Astrocyte (in vitro differentiated cells and primary cell): ENCODE data around the gene LRP11. TPM values are rescaled to one million over a fixed set of nuclear protein-coding genes. Genes with fewer than 3 reads are reported as not detected.

Experiments used
- DNase-seq: peaks from one replicate; pipeline ENCODE4 v3.0.0-alpha.2; 2010; ENCODE audit warnings: low read depth
- FAIRE-seq: peaks from 2 replicates; lab custom pipeline; 2011; peaks lifted over from hg19 to GRCh38; lab: Jason Lieb, UNC
- H2AFZ ChIP-seq: 2 replicates; pipeline ENCODE4 v1.6.0; 2012; ENCODE audit warnings: low read depth, low read length, inconsistent platforms
- H3K27ac ChIP-seq: 2 replicates; pipeline ENCODE4 v1.5.1; 2011; ENCODE audit warnings: low read depth, low read length, inconsistent platforms
- H3K27me3 ChIP-seq: 2 replicates; pipeline ENCODE4 v1.6.0; 2011; ENCODE audit warnings: low read length, inconsistent platforms; ENCODE audit not compliant: insufficient read depth
- H3K36me3 ChIP-seq: 2 replicates; pipeline ENCODE4 v1.5.1; 2011; ENCODE audit warnings: low read length, inconsistent platforms; ENCODE audit not compliant: insufficient read depth
- H3K4me1 ChIP-seq: 2 replicates; pipeline ENCODE4 v1.5.1; 2011; ENCODE audit warnings: low read length, inconsistent platforms; ENCODE audit not compliant: insufficient read depth
- H3K4me2 ChIP-seq: 2 replicates; pipeline ENCODE4 v1.6.0; 2012; ENCODE audit warnings: low read length, inconsistent platforms
- H3K4me3 ChIP-seq: 2 replicates; pipeline ENCODE4 v1.5.1; 2011; ENCODE audit warnings: low read depth, mild to moderate bottlenecking, low read length, inconsistent platforms; ENCODE audit not compliant: insufficient read depth
- H3K79me2 ChIP-seq: 2 replicates; pipeline ENCODE4 v1.6.0; 2012; ENCODE audit warnings: mild to moderate bottlenecking, low read length, inconsistent platforms; ENCODE audit not compliant: insufficient read depth
- H3K9ac ChIP-seq: 2 replicates; pipeline ENCODE4 v1.6.0; 2012; ENCODE audit warnings: mild to moderate bottlenecking, low read length, inconsistent platforms
- H3K9me3 ChIP-seq: 2 replicates; pipeline ENCODE4 v1.5.1; 2012; ENCODE audit warnings: low read depth, mild to moderate bottlenecking, low read length, inconsistent platforms; ENCODE audit not compliant: insufficient read depth
- H4K20me1 ChIP-seq: 2 replicates; pipeline ENCODE4 v1.6.0; 2012; ENCODE audit warnings: low read length, inconsistent platforms; ENCODE audit not compliant: insufficient read depth
- H3K27ac Mint-ChIP-seq: one replicate; pipeline ENCODE4 v1.8.0; 2021; ENCODE audit warnings: mild to moderate bottlenecking, mixed read lengths; ENCODE audit not compliant: unreplicated experiment
- H3K27me3 Mint-ChIP-seq: one replicate; pipeline ENCODE4 v1.8.0; 2021; ENCODE audit warnings: low read depth, mixed read lengths; ENCODE audit not compliant: unreplicated experiment
- H3K36me3 Mint-ChIP-seq: one replicate; pipeline ENCODE4 v1.8.0; 2021; ENCODE audit warnings: low read depth, mixed read lengths; ENCODE audit not compliant: unreplicated experiment
- H3K4me1 Mint-ChIP-seq: one replicate; pipeline ENCODE4 v1.8.0; 2021; ENCODE audit warnings: low read depth, mixed read lengths; ENCODE audit not compliant: unreplicated experiment
- H3K4me3 Mint-ChIP-seq: one replicate; pipeline ENCODE4 v1.8.0; 2021; ENCODE audit warnings: mild to moderate bottlenecking, moderate library complexity, mixed read lengths; ENCODE audit not compliant: unreplicated experiment
- H3K9me3 Mint-ChIP-seq: one replicate; pipeline ENCODE4 v1.8.0; 2021; ENCODE audit warnings: mild to moderate bottlenecking, mixed read lengths; ENCODE audit not compliant: unreplicated experiment
- CTCF ChIP-seq: IDR thresholded peaks from 2 replicates; pipeline ENCODE4 v1.5.1; 2011; ENCODE audit warnings: low read depth, mild to moderate bottlenecking, inconsistent platforms, low read length, moderate library complexity; ENCODE audit not compliant: insufficient read depth
- EZH2 ChIP-seq: IDR thresholded peaks from 2 replicates; pipeline ENCODE4 v1.6.1; 2012; ENCODE audit warnings: mild to moderate bottlenecking, low read length, inconsistent platforms; ENCODE audit not compliant: insufficient read depth
- total RNA-seq: library from RNA; stranded (reverse); gene quantifications from 2 replicates; pipeline ENCODE4 v1.2.1, GENCODE V29; 2021

LRP11 gene
- total RNA-seq, 1 donor from 2014 or later: 24.2 TPM

GRCh38 chr6:149825292-149825691 lies 38.9 kb downstream of the LRP11 start:
- no peaks in the 10 kb centered on the region for H3K36me3 ChIP-seq

GRCh38 chr6:149823013-149823412 lies 41.1 kb downstream of the LRP11 start:
- H3K4me2 ChIP-seq: no peak overlapping the region
- TF ChIP-seq CTCF: no peak
- no peak for TF ChIP-seq EZH2
- no peaks in the 10 kb centered on the region for H3K9me3 ChIP-seq
- H3K4me1 ChIP-seq: no peaks in the 10 kb centered on the region
- no peak overlapping the region for H2AFZ ChIP-seq
- H3K36me3 ChIP-seq: no peaks in the 10 kb centered on the region
- FAIRE-seq (no peak), DNase-seq (no peak)
- Mint-ChIP-seq H3K4me1 (no peaks in the 10 kb centered on the region), H3K36me3 (peaks cover 14% of the 10 kb centered on the region), H3K27me3 (no peaks in the 10 kb centered on the region), H3K4me3 (no peak overlapping the region), H3K9me3 (no peaks in the 10 kb centered on the region), H3K27ac (no peak overlapping the region)
- no peaks in the 10 kb centered on the region for H3K79me2 ChIP-seq
- no peak overlapping the region for H3K27ac ChIP-seq
- H4K20me1 ChIP-seq: no peaks in the 10 kb centered on the region
- H3K4me3 ChIP-seq: no peak overlapping the region
- H3K9ac ChIP-seq: no peak overlapping the region
- no peaks in the 10 kb centered on the region for H3K27me3 ChIP-seq

More at GRCh38 chr6:149825292-149825691, 38.9 kb downstream of the LRP11 start:
- Histone ChIP-seq H3K4me1 (no peaks in the 10 kb centered on the region), H3K79me2 (no peaks in the 10 kb centered on the region), H3K4me3 (no peak overlapping the region), H2AFZ (no peak overlapping the region), H4K20me1 (no peaks in the 10 kb centered on the region), H3K4me2 (no peak overlapping the region), H3K27me3 (no peaks in the 10 kb centered on the region), H3K9me3 (no peaks in the 10 kb centered on the region), H3K9ac (no peak overlapping the region), H3K27ac (no peak overlapping the region)
- DNase-seq: no peak
- no peak overlapping the region for H3K27ac Mint-ChIP-seq
- no peaks in the 10 kb centered on the region for H3K27me3 Mint-ChIP-seq
- no peaks in the 10 kb centered on the region for H3K9me3 Mint-ChIP-seq
- FAIRE-seq: no peak
- H3K4me3 Mint-ChIP-seq: no peak overlapping the region
- TF ChIP-seq EZH2 (no peak), CTCF (no peak)
- H3K36me3 Mint-ChIP-seq: peaks cover 14% of the 10 kb centered on the region
- no peaks in the 10 kb centered on the region for H3K4me1 Mint-ChIP-seq

- Histone ChIP-seq H3K9me3 (no peaks in the 10 kb centered on the region), H3K9ac (no peak overlapping the region), H3K79me2 (no peaks in the 10 kb centered on the region), H3K4me3 (no peak overlapping the region), H3K36me3 (no peaks in the 10 kb centered on the region), H3K4me2 (no peak overlapping the region), H3K27me3 (no peaks in the 10 kb centered on the region), H2AFZ (no peak overlapping the region), H4K20me1 (no peaks in the 10 kb centered on the region), H3K4me1 (no peaks in the 10 kb centered on the region), H3K27ac (no peak overlapping the region)
- no peak for DNase-seq
- Mint-ChIP-seq H3K4me3 (no peak overlapping the region), H3K27me3 (no peaks in the 10 kb centered on the region), H3K9me3 (no peaks in the 10 kb centered on the region), H3K27ac (no peak overlapping the region), H3K36me3 (peaks cover 14% of the 10 kb centered on the region), H3K4me1 (no peaks in the 10 kb centered on the region)
- TF ChIP-seq EZH2 (no peak), CTCF (no peak)
- FAIRE-seq: no peak
Observed at GRCh38 chr6:149821492-149821891, 42.7 kb downstream of the LRP11 start.
